HG03342 (cell line): Measurements from ENCODE around the gene JAZF1.

Source experiments
- ATAC-seq: cut with Tn5 transposase; IDR thresholded peaks from one replicate; pipeline ENCODE4 v1.9.1; 2021; ENCODE audit warnings: mild to moderate bottlenecking, moderate library complexity; ENCODE audit not compliant: unreplicated experiment

Gene JAZF1

DNA sequence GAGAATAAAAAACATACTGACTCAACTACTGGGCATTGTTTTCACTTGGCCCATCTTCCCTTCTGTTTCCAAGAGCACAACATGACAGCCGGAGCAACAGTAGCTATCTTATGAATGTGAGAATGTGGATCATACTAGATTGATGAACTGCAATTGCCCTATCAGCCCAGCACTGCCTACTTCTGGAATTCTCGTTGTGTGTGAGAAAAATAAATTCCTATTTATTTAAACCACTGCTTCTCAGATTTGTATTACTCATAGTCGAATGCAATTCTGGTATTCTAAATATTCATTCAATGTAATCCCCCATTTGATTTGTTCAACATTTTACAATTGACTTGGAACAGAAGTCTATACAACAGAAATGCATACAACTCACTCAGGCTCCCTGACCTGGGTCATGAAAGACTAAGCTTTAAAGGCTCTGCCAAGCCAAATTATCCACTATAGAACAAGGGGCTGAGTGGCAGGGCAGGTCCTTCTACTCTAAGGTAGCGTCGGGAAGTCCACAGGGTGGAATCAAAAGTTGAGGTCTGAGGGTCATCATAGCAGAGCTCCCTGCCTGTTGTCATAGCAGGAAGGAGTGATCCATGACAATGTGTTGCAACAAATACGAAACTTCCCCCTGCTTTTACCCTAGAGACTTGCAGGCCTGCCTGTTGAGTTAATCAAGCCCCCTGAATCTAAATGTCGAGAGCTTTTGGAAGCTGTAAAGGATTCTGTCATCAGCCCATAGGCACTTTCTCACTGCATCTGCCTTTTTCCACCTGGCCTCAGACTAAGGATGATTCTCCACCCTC is 12.4 kb upstream of the JAZF1 start:
- no peak for ATAC-seq

DNA sequence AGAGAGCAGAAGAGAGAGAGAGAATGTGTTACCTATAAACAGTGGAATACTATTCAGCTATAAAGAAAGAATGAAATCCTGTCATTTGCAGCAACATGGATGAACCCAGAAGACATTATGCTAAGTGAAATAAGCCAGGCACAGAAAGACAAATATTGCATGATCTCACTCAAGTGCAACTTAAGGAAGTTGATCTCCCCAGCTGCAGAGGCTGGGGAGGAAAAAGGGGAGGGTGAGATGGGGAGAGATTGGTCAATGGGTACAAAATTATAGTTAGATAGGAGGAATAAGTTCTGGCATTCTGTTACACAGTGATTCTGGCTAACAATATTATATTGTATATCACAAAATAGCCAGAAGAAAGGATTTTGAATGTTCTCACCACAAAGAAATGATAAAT is 11.2 kb upstream of the JAZF1 start:
- ATAC-seq, result no peak

- no peak for ATAC-seq
These were observed 10.6 kb upstream of the JAZF1 start for GRCh38 chr7:28191184-28191583.

DNA sequence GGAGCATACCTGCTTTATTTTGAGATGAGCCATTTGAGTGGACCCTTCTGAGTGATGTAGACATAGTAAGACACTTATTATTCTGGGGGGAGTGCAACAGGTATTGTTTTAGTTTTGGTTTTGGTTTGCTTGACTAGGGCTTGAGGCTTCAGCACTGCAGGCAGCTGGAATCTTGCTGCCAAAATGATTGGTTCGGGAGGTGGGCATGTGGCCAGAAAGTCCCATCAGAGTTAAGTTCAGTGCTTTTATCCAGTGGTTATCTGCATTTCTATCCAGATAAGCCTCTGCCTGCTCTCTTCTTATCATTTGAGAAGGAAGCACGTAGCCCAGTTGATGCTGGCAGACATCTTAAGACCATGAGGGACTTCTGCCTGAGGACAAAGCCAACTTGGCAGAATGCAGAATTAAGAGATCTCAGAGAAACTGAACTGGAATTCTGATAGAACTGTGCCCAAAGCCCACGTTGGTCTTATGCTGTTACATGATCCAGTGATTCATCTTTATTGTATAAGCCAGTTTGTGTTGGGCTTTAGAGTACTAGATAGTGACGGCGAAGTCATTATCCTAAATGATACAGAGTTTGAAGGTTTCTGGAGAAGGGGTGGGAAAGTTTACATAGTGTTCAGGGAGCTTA is 9.6 kb upstream of the JAZF1 start:
- no peak for ATAC-seq

GRCh38 chr7:28187012-28187411 is 6.4 kb upstream of the JAZF1 start:
- no peak for ATAC-seq

DNA sequence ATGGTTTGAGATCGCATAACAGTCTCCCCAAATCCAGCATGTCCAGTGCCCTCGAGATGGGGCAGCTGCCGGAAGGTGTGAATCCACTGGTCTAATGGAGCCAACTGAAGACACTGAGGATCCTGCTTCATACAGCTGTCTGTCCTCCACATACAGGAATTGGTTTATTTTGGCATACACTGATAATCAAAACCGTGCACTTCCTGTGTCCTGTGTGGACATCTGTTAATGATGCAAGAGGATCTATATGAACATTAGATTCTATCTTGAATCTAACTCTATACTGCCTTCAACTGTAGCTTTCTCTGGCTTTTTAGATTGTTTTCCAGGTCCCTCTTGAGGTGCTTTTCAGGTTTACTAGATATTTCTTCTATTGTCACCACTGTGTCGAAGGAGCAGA is 3.0 kb upstream of the JAZF1 start:
- no peak for ATAC-seq

DNA sequence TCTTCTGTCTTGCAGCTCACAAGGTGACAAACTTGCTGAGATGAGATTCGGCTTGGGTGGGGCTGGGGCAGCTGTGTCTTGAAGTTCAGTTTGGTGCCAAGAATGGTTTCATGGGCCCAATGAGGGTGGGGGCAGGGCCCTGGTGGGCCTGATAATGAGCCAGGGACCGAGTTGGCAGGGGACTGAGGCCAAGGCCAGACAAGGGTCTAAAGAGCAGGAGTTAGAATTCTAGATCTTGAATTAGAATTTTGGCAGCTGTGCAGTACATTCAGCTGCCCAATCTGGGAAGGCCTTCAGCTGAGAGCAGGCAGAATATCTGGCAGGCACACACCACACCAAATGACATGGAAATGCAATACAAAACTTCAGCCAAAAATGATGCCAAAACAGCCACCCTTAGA is 1.5 kb upstream of the JAZF1 start:
- no peak for ATAC-seq

DNA sequence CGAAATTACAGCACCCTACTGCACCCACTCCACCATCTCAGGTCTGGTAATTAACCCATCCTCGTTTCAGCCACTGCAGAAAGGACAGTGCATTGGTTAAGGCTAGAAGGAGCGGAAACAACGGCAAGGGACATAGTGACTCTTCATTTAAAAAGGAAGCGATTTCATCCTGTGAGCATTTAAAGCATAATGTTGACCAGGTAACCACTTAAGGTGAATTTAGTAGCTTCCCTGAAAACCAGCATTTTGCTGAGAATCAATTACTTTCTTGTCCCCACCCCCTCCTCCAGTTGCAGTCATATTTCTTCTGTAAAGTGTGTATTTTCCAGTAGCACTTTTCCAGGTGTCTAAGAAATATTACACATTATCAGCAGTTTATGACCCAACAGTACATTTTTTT is 821 bp upstream of the JAZF1 start:
- no peak for ATAC-seq

- ATAC-seq, result peak; percentile 8
These were observed 598 bp downstream of the JAZF1 start for GRCh38 chr7:28180031-28180363.

DNA sequence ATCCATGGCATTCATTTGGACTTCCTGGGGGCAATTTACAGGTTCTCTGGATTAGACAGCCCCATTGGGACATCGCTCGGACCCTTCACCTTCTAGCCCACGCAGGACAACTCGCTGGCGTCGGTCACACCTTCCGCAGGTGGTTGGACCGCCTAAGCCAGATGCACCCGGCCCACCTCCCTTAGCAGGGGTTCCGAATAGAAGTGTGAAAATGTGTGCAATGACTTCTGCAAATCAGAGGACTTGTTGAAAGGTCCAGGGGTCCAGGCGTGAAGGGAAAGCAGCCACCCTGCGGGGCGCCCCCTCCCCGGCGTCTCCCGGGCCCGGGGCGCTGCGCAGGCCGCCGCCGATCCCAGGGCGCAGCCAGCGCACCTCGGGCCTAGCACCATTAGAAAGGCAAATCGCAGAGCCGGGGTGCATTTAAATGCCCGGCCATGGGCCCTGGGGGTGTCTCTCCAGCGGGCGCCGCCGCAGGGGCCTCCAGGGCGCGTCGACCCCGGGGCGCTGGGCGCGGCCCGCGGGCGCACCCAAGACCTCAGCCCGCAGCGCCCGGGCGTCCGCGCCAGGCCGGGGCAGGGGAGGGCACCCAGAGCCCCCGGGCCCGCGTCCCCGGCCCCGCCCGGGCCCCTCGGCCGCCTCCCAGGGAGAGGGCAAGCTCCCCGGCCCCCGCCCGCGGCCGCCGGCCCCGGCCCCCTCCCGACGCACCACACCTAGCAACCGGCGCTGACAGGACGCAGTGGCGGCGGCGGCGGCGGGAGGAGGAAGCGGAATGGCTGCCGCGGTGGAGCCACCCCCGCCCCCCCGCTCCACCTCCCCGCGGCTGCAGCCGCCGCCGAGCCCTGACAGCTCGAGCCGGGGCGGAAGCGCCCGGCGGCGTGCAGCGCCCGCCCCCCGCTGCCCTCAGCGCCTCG is 1.2 kb downstream of the JAZF1 start:
- ATAC-seq, result peak; percentile 82

DNA sequence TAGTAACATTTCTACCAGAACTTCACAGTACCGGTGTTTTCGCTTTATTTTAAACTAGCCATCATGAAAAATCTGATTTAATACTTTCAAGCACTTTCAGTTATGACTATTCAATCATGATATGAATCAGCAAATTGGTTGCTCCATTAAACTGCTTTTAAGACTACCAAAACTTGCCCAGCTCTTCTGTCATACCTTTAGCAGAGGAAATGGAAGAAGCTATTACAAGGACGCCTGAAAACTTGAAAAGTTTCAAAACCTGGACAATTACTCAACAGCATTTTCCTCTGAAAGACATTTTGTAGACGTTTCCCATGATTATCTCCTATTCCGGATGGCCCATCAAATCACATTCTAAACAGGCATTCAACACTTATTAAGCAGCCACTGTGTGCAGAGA is 2.0 kb downstream of the JAZF1 start:
- ATAC-seq, result no peak

GRCh38 chr7:28177836-28178235 is 2.8 kb downstream of the JAZF1 start:
- no peak for ATAC-seq

DNA sequence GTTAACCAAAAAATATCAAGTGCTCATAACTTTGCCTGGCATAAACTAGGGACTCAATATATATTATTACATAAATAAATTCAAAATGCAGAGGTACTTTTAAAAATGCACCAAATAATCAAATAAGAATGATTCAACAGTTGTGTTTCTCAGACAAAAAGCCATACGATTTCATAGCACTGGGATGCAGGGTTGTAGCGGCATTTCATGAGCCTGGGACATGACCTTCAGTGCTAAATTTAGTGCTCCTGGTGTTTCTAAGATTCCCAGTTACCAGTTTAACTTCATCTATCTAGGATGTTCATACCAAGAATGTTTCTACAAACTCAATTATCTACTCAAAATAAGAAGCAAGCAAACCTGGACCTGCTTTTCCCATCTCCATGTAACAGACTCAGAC is 4.0 kb downstream of the JAZF1 start:
- ATAC-seq, result no peak

DNA sequence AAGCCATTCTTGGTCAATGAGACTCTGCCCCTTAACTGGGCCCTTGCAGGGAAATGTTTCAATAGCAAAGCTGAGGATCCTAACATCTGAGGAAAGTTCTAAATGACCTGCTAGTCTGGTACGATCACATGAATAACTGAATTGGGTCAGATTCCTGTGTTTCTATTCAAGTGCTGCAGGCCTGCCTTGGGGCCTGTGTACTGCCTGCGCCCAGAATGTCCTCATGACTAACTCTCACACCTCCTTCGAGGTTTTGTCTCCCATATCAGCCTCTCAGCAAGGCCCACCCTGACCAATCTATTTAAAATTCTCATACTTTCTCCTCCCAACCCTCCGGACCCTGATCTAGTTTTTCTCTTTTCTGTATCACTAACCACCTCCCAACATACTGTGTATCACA is 4.4 kb downstream of the JAZF1 start:
- ATAC-seq, result no peak

- no peak for ATAC-seq
These were observed 5.5 kb downstream of the JAZF1 start for GRCh38 chr7:28174901-28175661.

- no peak for ATAC-seq
These were observed 6.2 kb downstream of the JAZF1 start for GRCh38 chr7:28174442-28174841.

DNA sequence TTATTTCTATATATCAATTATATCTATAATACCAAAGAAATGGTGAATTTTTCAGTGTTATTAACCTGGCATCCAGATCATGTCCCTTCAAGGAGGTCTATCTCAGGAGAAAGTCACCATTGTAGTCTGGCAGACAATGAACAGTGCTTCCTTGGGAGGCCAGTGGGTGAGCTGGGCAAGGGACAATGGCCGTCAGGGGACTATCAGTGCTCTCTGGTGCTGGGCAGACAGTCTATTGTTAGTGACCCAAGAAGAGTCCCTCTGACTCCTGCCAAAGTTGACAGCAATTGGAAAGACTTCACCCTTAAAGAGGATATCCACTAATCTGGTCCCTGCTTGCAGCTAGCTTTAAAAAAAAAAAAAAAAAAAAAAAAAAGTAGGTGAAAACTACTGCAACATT is 7.1 kb downstream of the JAZF1 start:
- no peak for ATAC-seq

DNA sequence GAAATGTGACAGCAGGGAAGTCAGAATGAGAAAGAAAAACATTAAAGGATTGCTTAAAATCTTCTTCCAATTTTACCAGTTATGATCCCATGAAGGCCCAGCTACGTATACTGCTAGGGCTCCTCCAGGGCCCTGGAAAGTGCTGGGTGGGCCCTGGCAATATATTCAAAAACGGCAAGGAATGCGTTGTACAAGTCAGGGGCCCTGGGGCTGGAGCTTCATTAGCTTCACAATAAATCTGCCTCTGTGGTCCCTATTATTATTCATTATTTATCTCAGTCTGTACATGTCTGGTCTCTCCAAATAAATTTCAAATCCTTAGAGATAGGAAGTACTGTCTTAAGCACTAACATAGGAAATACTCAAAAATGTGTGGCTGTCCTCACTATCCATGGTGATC is 7.6 kb downstream of the JAZF1 start:
- no peak for ATAC-seq

DNA sequence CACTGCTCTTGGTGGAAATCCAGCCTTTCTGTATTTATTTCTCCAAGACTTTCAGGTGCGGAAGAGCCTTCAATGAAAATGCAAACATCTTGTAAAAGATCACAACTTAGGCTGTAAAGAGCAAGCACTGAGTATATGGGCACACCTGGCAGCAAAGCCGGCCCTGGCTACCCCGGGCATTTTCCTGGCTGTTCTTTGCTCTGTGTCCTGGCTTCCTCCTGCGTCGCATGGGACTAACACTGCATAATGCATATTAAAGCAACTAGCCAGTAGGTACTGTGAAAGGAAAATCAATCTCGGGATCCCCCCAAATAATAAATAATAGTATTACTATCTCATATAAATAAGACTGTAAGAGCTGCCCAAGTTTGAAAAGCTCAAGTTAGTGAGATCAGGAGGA is 9.9 kb downstream of the JAZF1 start:
- ATAC-seq, result no peak

DNA sequence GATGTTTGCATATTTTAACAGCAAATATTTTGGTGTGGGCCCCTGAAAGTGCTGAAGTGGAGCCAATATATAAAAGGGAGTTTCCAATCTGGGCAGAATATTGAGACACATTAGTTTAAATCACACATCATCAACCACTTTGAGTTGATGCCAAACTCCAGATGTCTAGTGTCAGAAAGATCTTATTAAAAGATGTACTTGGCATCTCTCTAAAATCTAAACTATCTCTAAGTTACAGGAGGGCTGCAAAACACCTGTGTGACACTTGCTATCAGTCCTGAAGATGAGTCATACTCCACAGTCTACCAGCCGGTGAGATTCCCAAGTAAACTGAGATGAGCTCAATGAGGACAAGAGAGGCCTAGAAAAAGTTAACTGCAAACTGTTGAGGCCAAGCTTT is 11.4 kb downstream of the JAZF1 start:
- no peak for ATAC-seq
